ENCODE results near the gene CLPTM1L. TPM values are rescaled to one million over a fixed set of nuclear protein-coding genes. Genes with fewer than 3 reads are reported as not detected.
"Not testable (repeated sequence)": the region's sequence is repeated elsewhere in the genome, so short reads cannot be mapped to it uniquely, and the experiment has no call there.

Gene CLPTM1L
- total and polyA plus RNA-seq, 9 donors, result 28.1 to 96.2 (median 49.0) TPM

DNA sequence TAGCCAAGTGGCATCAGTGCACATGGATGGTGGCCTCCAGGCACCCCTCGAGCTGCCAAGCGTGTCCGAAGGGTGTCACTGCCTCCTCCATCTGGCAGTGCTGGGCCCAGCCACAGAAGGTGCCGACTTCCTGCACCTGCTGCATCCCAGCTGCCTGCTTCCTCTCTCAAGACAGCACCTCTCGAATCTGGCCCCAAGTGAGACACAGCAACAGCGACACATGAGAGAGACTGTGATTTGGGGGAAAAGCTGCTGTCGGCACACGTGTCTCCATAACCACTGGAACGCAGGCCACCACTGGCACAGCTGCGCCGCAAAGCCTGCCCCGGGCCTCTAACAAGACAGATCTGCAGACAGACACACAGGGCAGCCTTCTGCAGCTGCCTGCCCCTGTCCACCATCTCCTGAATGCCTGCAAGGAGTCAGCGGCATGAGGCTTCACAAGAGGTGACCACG lies 8.8 kb downstream of the CLPTM1L start:
- Histone ChIP-seq H3K36me3 (no peaks in the 10 kb centered on the region), H3K4me3 (no peak overlapping the region), H3K27ac (no peak overlapping the region), H3K4me1 (ENCODE audit: insufficient read depth) (no peaks in the 10 kb centered on the region), H3K27me3 (no peaks in the 10 kb centered on the region), H3K9me3 (no peaks in the 10 kb centered on the region)
- DNase-seq, result peak in 1 of 5 donors; percentile 7
- intact Hi-C loops (cut with DNase I), result no loop called here
- WGBS, 3 donors, result 94 to 95% (median 94%) methylated on average over 14 of the region's 14 CpGs
- TF ChIP-seq EP300 (IDR thresholded peaks at IDR 0.05), result no peak
- no peak for TF ChIP-seq POLR2A (IDR thresholded peaks at IDR 0.05)
- TF ChIP-seq, protein P1, sequence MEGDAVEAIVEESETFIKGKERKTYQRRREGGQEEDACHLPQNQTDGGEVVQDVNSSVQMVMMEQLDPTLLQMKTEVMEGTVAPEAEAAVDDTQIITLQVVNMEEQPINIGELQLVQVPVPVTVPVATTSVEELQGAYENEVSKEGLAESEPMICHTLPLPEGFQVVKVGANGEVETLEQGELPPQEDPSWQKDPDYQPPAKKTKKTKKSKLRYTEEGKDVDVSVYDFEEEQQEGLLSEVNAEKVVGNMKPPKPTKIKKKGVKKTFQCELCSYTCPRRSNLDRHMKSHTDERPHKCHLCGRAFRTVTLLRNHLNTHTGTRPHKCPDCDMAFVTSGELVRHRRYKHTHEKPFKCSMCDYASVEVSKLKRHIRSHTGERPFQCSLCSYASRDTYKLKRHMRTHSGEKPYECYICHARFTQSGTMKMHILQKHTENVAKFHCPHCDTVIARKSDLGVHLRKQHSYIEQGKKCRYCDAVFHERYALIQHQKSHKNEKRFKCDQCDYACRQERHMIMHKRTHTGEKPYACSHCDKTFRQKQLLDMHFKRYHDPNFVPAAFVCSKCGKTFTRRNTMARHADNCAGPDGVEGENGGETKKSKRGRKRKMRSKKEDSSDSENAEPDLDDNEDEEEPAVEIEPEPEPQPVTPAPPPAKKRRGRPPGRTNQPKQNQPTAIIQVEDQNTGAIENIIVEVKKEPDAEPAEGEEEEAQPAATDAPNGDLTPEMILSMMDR (IDR thresholded peaks at IDR 0.05), result no peak

DNA sequence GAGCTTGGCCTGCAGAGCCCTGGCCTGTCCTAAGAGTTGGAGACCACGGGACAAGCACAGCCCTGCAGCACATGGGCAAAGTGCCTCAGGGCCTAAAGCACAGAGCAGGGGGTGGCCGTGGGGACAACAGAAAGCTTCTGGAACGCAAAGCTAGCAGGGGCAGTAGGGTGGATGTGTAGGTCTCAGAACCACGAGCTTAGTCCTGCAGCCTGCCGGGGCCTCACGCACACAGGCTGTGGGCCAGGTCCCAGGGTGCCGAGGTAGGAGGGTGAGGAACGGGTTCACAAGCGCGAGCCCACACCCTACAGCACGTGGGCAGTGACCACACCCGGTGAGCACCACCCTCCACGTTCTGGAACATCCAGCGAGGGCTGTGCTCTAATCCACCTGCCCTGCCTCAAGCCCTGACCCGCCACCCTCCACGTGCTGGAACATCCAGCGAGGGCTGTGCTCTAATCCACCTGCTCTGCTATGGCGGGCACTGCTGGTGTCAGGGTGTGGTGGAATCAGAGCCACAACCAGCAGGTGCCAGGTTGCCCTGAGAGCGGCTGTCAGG lies 9.3 kb downstream of the CLPTM1L start:
- intact Hi-C loops (cut with DNase I), result no loop called here
- H3K27ac ChIP-seq, result no peak overlapping the region
- WGBS, 3 donors, result 80 to 87% (median 87%) methylated on average over 19 of the region's 19 CpGs
- H3K4me1 ChIP-seq (ENCODE audit: insufficient read depth), result no peaks in the 10 kb centered on the region
- H3K36me3 ChIP-seq, result no peaks in the 10 kb centered on the region
- no peaks in the 10 kb centered on the region for H3K9me3 ChIP-seq
- no peaks in the 10 kb centered on the region for H3K27me3 ChIP-seq
- no peak for DNase-seq
- no peak overlapping the region for H3K4me3 ChIP-seq
- TF ChIP-seq EP300 (IDR thresholded peaks at IDR 0.05) (no peak), POLR2A (IDR thresholded peaks at IDR 0.05) (no peak)

DNA sequence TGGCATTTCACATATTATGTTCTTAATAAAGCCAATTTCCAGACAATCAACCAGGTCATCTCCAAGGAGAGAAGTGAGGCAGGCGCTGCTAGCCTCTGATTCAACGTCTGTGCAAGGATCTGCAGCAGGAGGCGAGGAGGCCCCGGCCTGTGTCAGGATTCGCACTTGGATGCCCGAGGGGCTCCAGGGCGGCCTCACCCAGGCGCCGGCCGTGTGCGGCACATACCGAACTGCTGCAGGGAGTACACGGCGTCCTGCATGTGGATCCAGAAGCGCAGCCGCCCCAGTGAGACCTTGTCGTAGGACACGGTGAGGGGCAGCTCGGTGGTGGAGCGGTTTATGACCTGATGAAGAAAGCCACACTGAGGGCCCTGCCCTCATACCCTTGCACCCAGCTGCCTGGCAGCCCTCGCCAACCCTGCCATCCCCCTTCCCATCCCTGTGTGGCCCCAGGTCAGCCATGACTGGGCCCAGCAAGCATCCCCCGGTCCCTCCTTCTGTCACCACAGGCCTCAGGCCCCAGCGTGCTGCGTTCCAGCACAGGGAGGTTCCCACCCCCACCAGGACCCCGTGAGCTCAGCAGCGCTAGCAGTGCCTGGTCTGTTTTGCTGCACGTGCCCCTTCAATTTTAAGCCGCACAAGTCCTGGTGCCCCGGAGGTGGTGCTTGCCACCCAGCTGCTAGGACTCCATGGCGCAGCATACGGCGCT lies 9.9 kb downstream of the CLPTM1L start:
- Histone ChIP-seq H3K27me3 (no peaks in the 10 kb centered on the region), H3K4me1 (ENCODE audit: insufficient read depth) (no peaks in the 10 kb centered on the region), H3K36me3 (no peaks in the 10 kb centered on the region), H3K9me3 (no peaks in the 10 kb centered on the region), H3K27ac (no peak overlapping the region), H3K4me3 (no peak overlapping the region)
- intact Hi-C loops (cut with DNase I), result no loop called here
- TF ChIP-seq, protein P1 (IDR thresholded peaks at IDR 0.05), result no peak
- TF ChIP-seq POLR2A (IDR thresholded peaks at IDR 0.05) (no peak), EP300 (IDR thresholded peaks at IDR 0.05) (no peak)
- no peak for DNase-seq
- 93 to 94% (median 94%) methylated on average over 32 of the region's 32 CpGs for WGBS, 3 donors

DNA sequence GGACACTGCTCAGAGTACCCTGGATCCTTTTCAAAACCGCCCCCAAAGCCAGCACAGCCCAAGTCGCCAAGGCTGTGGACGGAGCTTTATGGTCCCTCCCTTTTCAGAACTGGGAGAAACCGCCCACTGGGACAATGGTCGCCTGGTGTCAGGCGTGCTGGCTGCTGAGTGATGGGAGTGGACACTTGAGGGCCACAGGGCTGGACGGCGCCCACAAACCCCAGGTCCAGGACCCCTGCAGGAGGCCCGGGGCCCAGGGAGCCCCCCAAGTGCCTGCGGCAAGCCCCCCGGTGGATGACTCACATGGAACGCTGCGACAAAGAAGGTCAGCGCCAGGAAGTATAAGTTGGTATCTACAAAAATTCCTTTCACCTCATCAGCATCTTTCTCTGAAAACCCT lies 10.9 kb downstream of the CLPTM1L start:
- no peak for TF ChIP-seq EP300 (IDR thresholded peaks at IDR 0.05)
- no peak for TF ChIP-seq POLR2A (IDR thresholded peaks at IDR 0.05)
- TF ChIP-seq, protein P1 (IDR thresholded peaks at IDR 0.05), result no peak
- intact Hi-C loops (cut with DNase I), result no loop called here
- DNase-seq, result no peak
- 88 to 95% (median 93%) methylated on average over 14 of the region's 14 CpGs for WGBS, 3 donors
- H3K27ac ChIP-seq, result no peak overlapping the region
- no peaks in the 10 kb centered on the region for H3K27me3 ChIP-seq
- no peaks in the 10 kb centered on the region for H3K36me3 ChIP-seq
- H3K4me3 ChIP-seq, result no peak overlapping the region
- H3K9me3 ChIP-seq, result no peaks in the 10 kb centered on the region
- H3K4me1 ChIP-seq (ENCODE audit: insufficient read depth), result no peaks in the 10 kb centered on the region

DNA sequence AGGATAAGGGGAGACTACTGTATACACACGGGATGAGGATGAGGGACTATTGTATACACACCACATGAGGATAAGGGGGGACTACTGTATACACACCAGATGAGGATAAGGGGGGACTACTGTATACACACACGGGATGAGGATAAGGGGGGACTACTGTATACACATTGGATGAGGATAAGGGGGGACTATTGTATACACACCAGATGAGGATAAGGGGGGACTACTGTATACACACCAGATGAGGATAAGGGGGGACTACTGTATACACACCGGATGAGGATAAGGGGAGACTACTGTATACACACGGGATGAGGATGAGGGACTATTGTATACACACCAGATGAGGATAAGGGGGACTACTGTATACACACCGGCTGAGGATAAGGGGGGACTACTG lies 11.6 kb downstream of the CLPTM1L start:
- H3K4me1 ChIP-seq (ENCODE audit: insufficient read depth); DNase-seq; H3K27ac ChIP-seq; H3K27me3 ChIP-seq; intact Hi-C loops (cut with DNase I); H3K4me3 ChIP-seq; H3K9me3 ChIP-seq; H3K36me3 ChIP-seq: not testable (repeated sequence)
- 84 to 88% (median 86%) methylated on average over 5 of the region's 5 CpGs for WGBS, 3 donors
